Gastroesophageal sphincter (tissue), 4 donors: ENCODE measurements around the gene BRPF3. TPM values are rescaled to one million over a fixed set of nuclear protein-coding genes. Genes with fewer than 3 reads are reported as not detected.

ENCODE experiments used
- ATAC-seq: fragments of 150-250 bp; one replicate; pipeline ENCODE4 v1.9.1; 2016; ENCODE audit warnings: mild to moderate bottlenecking, moderate library complexity
- H3K27ac ChIP-seq, 4 donors: fragments of 200-600 bp; sonication (generic) in 3 of 4; 1 replicate in 3 of 4; 2 replicates in 1 of 4; pipeline ENCODE4 v1.5.1; 2016 to 2019
- H3K27me3 ChIP-seq: fragments of 200-600 bp; sonication (generic); one replicate; pipeline ENCODE4 v1.5.1; 2019
- H3K36me3 ChIP-seq, 2 donors: fragments of 200-600 bp; sonication (generic); one replicate each; pipeline ENCODE4 v1.5.1; 2019; ENCODE audit warnings: control low read depth in 1 of 2
- H3K4me1 ChIP-seq, 3 donors: fragments of 200-600 bp; sonication (generic); 1 replicate in 2 of 3; 2 replicates in 1 of 3; pipeline ENCODE4 v1.5.1; 2016 to 2019; ENCODE audit warnings: control low read depth in 2 of 3
- H3K4me3 ChIP-seq, 2 donors: fragments of 200-600 bp; sonication (generic); one replicate each; pipeline ENCODE4 v1.5.1; 2019; ENCODE audit warnings: mild to moderate bottlenecking in 1 of 2, moderate library complexity in 1 of 2
- H3K9me3 ChIP-seq, 3 donors: fragments of 200-600 bp; sonication (generic); one replicate each; pipeline ENCODE4 v1.5.1; 2017 to 2019; ENCODE audit warnings: control low read depth in 2 of 3
- CTCF ChIP-seq, 4 experiments: fragments of 200-600 bp in 2 of 4; fragments of 450-650 bp in 2 of 4; sonication (generic) in 1 of 4; IDR thresholded peaks; one replicate each; pipeline ENCODE4 v1.5.1; 2017 to 2019; ENCODE audit warnings: antibody characterized with exemption in 4 of 4, mild to moderate bottlenecking in 2 of 4, moderate library complexity in 2 of 4
- EP300 ChIP-seq: sonication (generic); formaldehyde crosslinking; IDR thresholded peaks from one replicate; pipeline ENCODE4 v1.6.1; 2017; ENCODE audit warnings: antibody characterized with exemption, mild to moderate bottlenecking
- POLR2A ChIP-seq, 2 donors: fragments of 450-650 bp; IDR thresholded peaks; one replicate each; pipeline ENCODE4 v1.6.1; 2017; ENCODE audit warnings: antibody characterized with exemption in 2 of 2, mild to moderate bottlenecking in 2 of 2, moderate library complexity in 1 of 2
- POLR2AphosphoS5 ChIP-seq: sonication (generic); formaldehyde crosslinking; IDR thresholded peaks from one replicate; pipeline ENCODE4 v1.6.1; 2017; ENCODE audit warnings: antibody characterized with exemption
- WGBS, 2 donors: methylation state at CpG; one replicate each; pipeline ENCODE4 v1.1.5; 2018; ENCODE audit warnings: low coverage in 1 of 2; 5-methylcytosine and 5-hydroxymethylcytosine counted together
- total RNA-seq, 4 donors: library from RNA; depleted of rRNA; stranded (reverse); fragments of >200 nt; gene quantifications; one replicate each; pipeline ENCODE4 v1.1.0, GENCODE V29; 2016

Gene BRPF3
- total RNA-seq, 4 donors from 2014 or later: 19.0 to 36.7 (median 20.4) TPM

GRCh38 chr6:36263390-36264000 lies 67.0 kb downstream of the BRPF3 start:
- ATAC-seq: no peak
- TF ChIP-seq EP300 (no peak), POLR2AphosphoS5 (no peak), CTCF (IDR thresholded peaks at IDR 0.05) (no peak), POLR2A (IDR thresholded peaks at IDR 0.05) (no peak)
- Histone ChIP-seq H3K9me3 (peaks cover 0 to 14% (median 0%) of the 10 kb centered on the region in 3 donors), H3K4me1 (peaks cover 0 to 3% (median 0%) of the 10 kb centered on the region in 3 donors), H3K36me3 (no peaks in the 10 kb centered on the region), H3K4me3 (no peak overlapping the region), H3K27me3 (peaks cover 13% of the 10 kb centered on the region), H3K27ac (no peak overlapping the region)
- WGBS, 2 donors: 46 to 82% methylated on average over 3 to 7 of the region's 9 CpGs

- H3K4me1 ChIP-seq: peaks cover 0 to 8% (median 0%) of the 10 kb centered on the region in 3 donors
- H3K4me3 ChIP-seq: no peak overlapping the region
- no peaks in the 10 kb centered on the region for H3K36me3 ChIP-seq
- ATAC-seq: no peak
- H3K27me3 ChIP-seq: peaks cover 24% of the 10 kb centered on the region
- H3K9me3 ChIP-seq: peaks cover 0 to 14% (median 0%) of the 10 kb centered on the region in 3 donors
- no peak for TF ChIP-seq CTCF (IDR thresholded peaks at IDR 0.05)
- no peak overlapping the region for H3K27ac ChIP-seq
- WGBS, 2 donors: 80 to 88% methylated on average over 1 of the region's 1 CpG
Measured at GRCh38 chr6:36265744-36266143, 69.2 kb downstream of the BRPF3 start.

- TF ChIP-seq POLR2A (IDR thresholded peaks at IDR 0.05): no peak
- no peak for TF ChIP-seq EP300
- TF ChIP-seq CTCF (IDR thresholded peaks at IDR 0.05): no peak
- TF ChIP-seq POLR2AphosphoS5: no peak
- Histone ChIP-seq H3K4me1 (peaks cover 0 to 8% (median 0%) of the 10 kb centered on the region in 3 donors), H3K9me3 (peaks cover 0 to 14% (median 0%) of the 10 kb centered on the region in 3 donors), H3K4me3 (no peak overlapping the region), H3K27ac (no peak overlapping the region), H3K36me3 (no peaks in the 10 kb centered on the region), H3K27me3 (peaks cover 30% of the 10 kb centered on the region)
- no peak for ATAC-seq
- 79 to 82% methylated on average over 4 to 5 of the region's 13 CpGs for WGBS, 2 donors
Measured at GRCh38 chr6:36266913-36267644, 70.5 kb downstream of the BRPF3 start.

GRCh38 chr6:36267731-36268477 lies 71.4 kb downstream of the BRPF3 start:
- H3K4me1 ChIP-seq: peaks cover 0 to 8% (median 0%) of the 10 kb centered on the region in 3 donors
- ATAC-seq: no peak
- H3K27ac ChIP-seq: no peak overlapping the region
- H3K4me3 ChIP-seq: no peak overlapping the region
- WGBS, 2 donors: 98 to 100% methylated on average over 3 to 4 of the region's 4 CpGs
- peaks cover 36% of the 10 kb centered on the region for H3K27me3 ChIP-seq
- TF ChIP-seq POLR2AphosphoS5 (no peak), CTCF (IDR thresholded peaks at IDR 0.05) (no peak), EP300 (no peak), POLR2A (IDR thresholded peaks at IDR 0.05) (no peak)
- peaks cover 0 to 14% (median 0%) of the 10 kb centered on the region in 3 donors for H3K9me3 ChIP-seq
- no peaks in the 10 kb centered on the region for H3K36me3 ChIP-seq
